H1 (cell line): ENCODE measurements around the gene FAM83F. TPM values are rescaled to one million over a fixed set of nuclear protein-coding genes. Genes with fewer than 3 reads are reported as not detected.

Experiments used
- CTCF ChIA-PET: fragments of 300-600 bp; sonication (Branson Sonifier 250); formaldehyde crosslinking; loops from one replicate; lab custom pipeline; 2021; ENCODE audit not compliant: partially characterized antibody; lab: Charles Lee
- POLR2A ChIA-PET: fragments of 300-600 bp; sonication (Branson Sonifier 250); formaldehyde crosslinking; loops from one replicate; lab custom pipeline; 2021; ENCODE audit warnings: inconsistent platforms; ENCODE audit not compliant: partially characterized antibody; lab: Charles Lee
- DNase-seq, 2 experiments: peaks; one replicate each; pipeline versions ENCODE4 v3.0.0 to v3.0.0-alpha.2; 2010 to 2022; ENCODE audit warnings: low spot score in 2 of 2, low read depth in 1 of 2, mixed read lengths in 1 of 2
- FAIRE-seq: peaks from 2 replicates; lab custom pipeline; 2011; peaks lifted over from hg19 to GRCh38; lab: Jason Lieb, UNC
- H2AFZ ChIP-seq: 2 replicates; pipeline ENCODE4 v1.8.1; 2012; ENCODE audit warnings: low read length, inconsistent platforms
- H2AK5ac ChIP-seq: 2 replicates; pipeline ENCODE4 v1.6.1; 2013; ENCODE audit warnings: low read depth, low read length
- H2BK120ac ChIP-seq: replicated peaks from 2 replicates; pipeline ENCODE3; 2013; ENCODE audit warnings: low read depth, low read length, inconsistent platforms
- H2BK12ac ChIP-seq: 2 replicates; pipeline ENCODE4 v1.6.1; 2013; ENCODE audit warnings: low read depth, low read length
- H2BK15ac ChIP-seq: 2 replicates; pipeline ENCODE4 v1.6.1; 2013; ENCODE audit warnings: low read length
- H2BK20ac ChIP-seq: 2 replicates; pipeline ENCODE4 v1.6.1; 2013; ENCODE audit warnings: low read length
- H2BK5ac ChIP-seq: 2 replicates; pipeline ENCODE4 v1.6.1; 2013; ENCODE audit warnings: low read depth, low read length
- H3K14ac ChIP-seq: 2 replicates; pipeline ENCODE4 v1.6.1; 2013; ENCODE audit warnings: inconsistent platforms; ENCODE audit not compliant: insufficient read length
- H3K18ac ChIP-seq: 2 replicates; pipeline ENCODE4 v1.6.1; 2013; ENCODE audit warnings: low read length; ENCODE audit errors: extremely low read depth
- H3K23ac ChIP-seq: 2 replicates; pipeline ENCODE4 v1.6.1; 2013; ENCODE audit warnings: inconsistent platforms; ENCODE audit not compliant: insufficient read length
- H3K23me2 ChIP-seq: 2 replicates; pipeline ENCODE4 v1.6.1; 2013; ENCODE audit warnings: low read depth, low read length
- H3K27ac ChIP-seq: 2 replicates; pipeline ENCODE4 v1.6.1; 2011; ENCODE audit warnings: low read depth, low read length, inconsistent platforms
- H3K27me3 ChIP-seq, 4 experiments: replicated peaks in 1 of 4; 1 replicate in 1 of 4; 2 replicates in 3 of 4; pipeline versions ENCODE4 v1.6.1 to v1.8.1; 2011 to 2013; ENCODE audit warnings: low read length in 3 of 4, mild to moderate bottlenecking in 3 of 4, inconsistent platforms in 2 of 4, mixed read lengths in 2 of 4, moderate library complexity in 1 of 4; ENCODE audit not compliant: control insufficient read depth in 3 of 4, insufficient read depth in 3 of 4; ENCODE audit errors: extremely low read depth in 1 of 4
- H3K36me3 ChIP-seq, 4 experiments: 2 replicates each; pipeline versions ENCODE4 v1.6.1 to v1.8.1; 2011 to 2013; ENCODE audit warnings: mild to moderate bottlenecking in 4 of 4, low read length in 3 of 4, moderate library complexity in 2 of 4, control low read depth in 1 of 4, inconsistent platforms in 1 of 4; ENCODE audit not compliant: insufficient read depth in 4 of 4, control insufficient read depth in 2 of 4
- H3K4ac ChIP-seq: replicated peaks from 2 replicates; pipeline ENCODE3; 2013; ENCODE audit warnings: low read length, low read depth, mixed read lengths, inconsistent platforms; ENCODE audit not compliant: insufficient read length
- H3K4me1 ChIP-seq, 4 experiments: replicated peaks in 1 of 4; 1 replicate in 1 of 4; 2 replicates in 3 of 4; pipeline versions ENCODE4 v1.6.1 to v1.8.1; 2011 to 2013; ENCODE audit warnings: low read length in 3 of 4, inconsistent platforms in 2 of 4, mixed read lengths in 1 of 4; ENCODE audit not compliant: insufficient read depth in 4 of 4, control insufficient read depth in 3 of 4
- H3K4me2 ChIP-seq, 2 experiments: 2 replicates each; pipeline versions ENCODE4 v1.6.1 to v1.8.1; 2011 to 2013; ENCODE audit warnings: low read depth in 2 of 2, low read length in 2 of 2, control low read depth in 1 of 2, inconsistent platforms in 1 of 2, mild to moderate bottlenecking in 1 of 2; ENCODE audit not compliant: insufficient read depth in 1 of 2
- H3K4me3 ChIP-seq, 4 experiments: fragments of 200-600, 300-600 bp in 1 of 4; sonication (generic), shearing (Covaris generic), sonication (Bioruptor Twin) in 1 of 4; 2 replicates each; pipeline versions ENCODE4 v1.5.1 to v1.8.1; 2011 to 2016; ENCODE audit warnings: low read length in 4 of 4, low read depth in 3 of 4, control low read depth in 2 of 4, inconsistent platforms in 2 of 4, mild to moderate bottlenecking in 2 of 4, mixed read lengths in 1 of 4, moderate library complexity in 1 of 4; ENCODE audit not compliant: insufficient read depth in 2 of 4; ENCODE audit errors: extremely low read depth in 1 of 4
- H3K56ac ChIP-seq: replicated peaks from 2 replicates; pipeline ENCODE3; 2013; ENCODE audit warnings: low read depth, mild to moderate bottlenecking, mixed read lengths, low read length, inconsistent platforms; ENCODE audit not compliant: insufficient read length
- H3K79me1 ChIP-seq: 2 replicates; pipeline ENCODE4 v1.6.1; 2013; ENCODE audit warnings: low read depth, low read length, control low read depth
- H3K79me2 ChIP-seq, 2 experiments: 2 replicates each; pipeline versions ENCODE4 v1.6.1 to v1.8.1; 2012 to 2013; ENCODE audit warnings: low read length in 2 of 2, mild to moderate bottlenecking in 2 of 2, inconsistent platforms in 1 of 2; ENCODE audit not compliant: insufficient read depth in 2 of 2, control insufficient read depth in 1 of 2
- H3K9ac ChIP-seq, 4 experiments: replicated peaks in 1 of 4; 1 replicate in 1 of 4; 2 replicates in 3 of 4; pipeline versions ENCODE4 v1.6.1 to v1.8.1; 2011 to 2013; ENCODE audit warnings: low read depth in 3 of 4, low read length in 3 of 4, control low read depth in 2 of 4, mild to moderate bottlenecking in 2 of 4, moderate library complexity in 2 of 4, inconsistent platforms in 1 of 4; ENCODE audit errors: extremely low read depth in 1 of 4
- H3K9me3 ChIP-seq, 2 experiments: 2 replicates each; pipeline versions ENCODE4 v1.6.1 to v1.8.1; 2012 to 2013; ENCODE audit warnings: mild to moderate bottlenecking in 2 of 2, moderate library complexity in 2 of 2, control low read depth in 1 of 2, inconsistent platforms in 1 of 2, low read depth in 1 of 2, low read length in 1 of 2, mixed read lengths in 1 of 2; ENCODE audit not compliant: insufficient read depth in 2 of 2
- H4K20me1 ChIP-seq, 2 experiments: replicated peaks in 1 of 2; 2 replicates each; pipeline versions ENCODE3 to v1.8.1; 2011 to 2013; ENCODE audit warnings: inconsistent platforms in 2 of 2, low read length in 2 of 2, mild to moderate bottlenecking in 1 of 2; ENCODE audit not compliant: insufficient read depth in 2 of 2, control insufficient read depth in 1 of 2
- H4K5ac ChIP-seq: 2 replicates; pipeline ENCODE4 v1.6.1; 2013; ENCODE audit warnings: low read length, low read depth, mixed read lengths, inconsistent platforms; ENCODE audit not compliant: insufficient read length
- H4K8ac ChIP-seq: 2 replicates; pipeline ENCODE4 v1.8.0; 2013; ENCODE audit warnings: mild to moderate bottlenecking, moderate library complexity, low read length, inconsistent platforms; ENCODE audit not compliant: insufficient read depth; ENCODE audit errors: extremely low read depth
- H4K91ac ChIP-seq: replicated peaks from 2 replicates; pipeline ENCODE3; 2013; ENCODE audit warnings: low read length, mixed read lengths, inconsistent platforms; ENCODE audit not compliant: insufficient read length
- BACH1 ChIP-seq: IDR thresholded peaks from 2 replicates; pipeline ENCODE4 v1.6.1; 2012; ENCODE audit warnings: low read length, improper control_type of control experiment
- CHD2 ChIP-seq: IDR thresholded peaks from 2 replicates; pipeline ENCODE4 v1.6.1; 2012; ENCODE audit warnings: low read length, improper control_type of control experiment
- JUN ChIP-seq: IDR thresholded peaks from 2 replicates; pipeline ENCODE4 v1.6.1; 2011; ENCODE audit warnings: low read depth, mild to moderate bottlenecking, improper control_type of control experiment, low read length
- SIN3A ChIP-seq, 2 experiments: IDR thresholded peaks in 1 of 2; conservative IDR thresholded peaks in 1 of 2; 2 replicates each; pipeline ENCODE4 v1.6.1; 2011 to 2012; ENCODE audit warnings: low read length in 2 of 2, improper control_type of control experiment in 1 of 2, low read depth in 1 of 2, mild to moderate bottlenecking in 1 of 2
- SP1 ChIP-seq: IDR thresholded peaks from 2 replicates; pipeline ENCODE4 v1.6.1; 2011; ENCODE audit warnings: low read depth, low read length
- SP4 ChIP-seq: IDR thresholded peaks from 2 replicates; pipeline ENCODE4 v1.6.1; 2012; ENCODE audit warnings: low read length, inconsistent platforms
- TBP ChIP-seq: IDR thresholded peaks from 2 replicates; pipeline ENCODE4 v1.6.1; 2011; ENCODE audit warnings: low read depth, low read length, improper control_type of control experiment
- WGBS, 2 experiments: shearing (Covaris generic) in 1 of 2; methylation state at CpG; one replicate each; pipeline versions ENCODE4 v1.1.6 to v1.1.7; 2013 to 2015; ENCODE audit warnings: low lambda C conversion rate in 2 of 2, mixed read lengths in 2 of 2, inconsistent platforms in 1 of 2, low coverage in 1 of 2, missing lambda C conversion rate in 1 of 2; ENCODE audit not compliant: insufficient replicate concordance in 2 of 2, insufficient coverage in 1 of 2, insufficient read length in 1 of 2; ENCODE audit errors: extremely low coverage in 1 of 2, missing lambda C conversion rate in 1 of 2; 5-methylcytosine and 5-hydroxymethylcytosine counted together
- polyA plus RNA-seq, 7 experiments: library from polyadenylated mRNA; depleted of rRNA in 3 of 7; stranded (reverse) in 5 of 7; unstranded in 2 of 7; fragments of >200 nt in 5 of 7; fragments of 200-250 nt in 2 of 7; gene quantifications; 1 replicate in 5 of 7; 2 replicates in 1 of 7; 4 replicates in 1 of 7; pipeline versions ENCODE4 v1.2.1 to v1.2.3, GENCODE V29; 2011 to 2013; ENCODE audit warnings: missing spikeins in 2 of 7, mixed read lengths in 2 of 7
- total RNA-seq: library from RNA; stranded (reverse); fragmentation: NEBNext Ultra II Directional; extraction: Animal tissue kit (Norgen Biotek cat#: 25700); gene quantifications from 2 replicates; pipeline ENCODE4 v1.2.1, GENCODE V29; 2021

The FAM83F gene
- total and polyA plus RNA-seq, 2 of the 8 experiments (the other 6 are each of a cell fraction or from before 2014, with no cell fraction given), result 8.6 to 18.9 TPM

- Histone ChIP-seq H3K56ac (no peak overlapping the region), H4K91ac (peak overlapping the region; percentile 61), H3K14ac (no peak overlapping the region), H2AFZ (no peak overlapping the region), H3K4ac (no peak overlapping the region), H3K23ac (no peak overlapping the region), H3K79me2 (peaks cover under 1 to 48% of the 10 kb centered on the region in 2 experiments), H2BK12ac (peak overlapping the region; percentile 60), H3K23me2 (peaks cover 8% of the 10 kb centered on the region; the same call in 1 of the 2 replicates), H2BK15ac (peak overlapping the region; percentile 19; the same call in 1 of the 2 replicates), H2BK5ac (peak overlapping the region; percentile 57; the same call in 1 of the 2 replicates), H3K36me3 (no peaks in the 10 kb centered on the region), H4K8ac (no peak overlapping the region), H2AK5ac (peak overlapping the region; percentile 41; the same call in 1 of the 2 replicates), H3K4me3 (peak overlapping the region in 2 of 4 experiments; percentile 7 to 30; a peak in 1 of 8 replicates), H3K27me3 (peaks cover 0 to 19% (median 13%) of the 10 kb centered on the region in 4 experiments; a peak in 6 of 7 replicates), H2BK20ac (0 out of 2 replicates have a peak overlapping the region, but pooled peaks have one; percentile 19), H3K79me1 (peaks cover 6% of the 10 kb centered on the region; the same call in 1 of the 2 replicates), H3K9me3 (no peaks in the 10 kb centered on the region), H3K9ac (no peak overlapping the region), H3K4me1 (peaks cover 26 to 53% (median 42%) of the 10 kb centered on the region in 4 experiments), H3K4me2 (peak overlapping the region in 1 of 2 experiments; percentile 80; a peak in 1 of 4 replicates), H4K5ac (peak overlapping the region; percentile 55), H3K18ac (peak overlapping the region; percentile 76), H2BK120ac (peak overlapping the region; percentile 31), H3K27ac (peak overlapping the region; percentile 2; the same call in 1 of the 2 replicates), H4K20me1 (peaks cover 0 to 3% of the 10 kb centered on the region in 2 experiments)
- FAIRE-seq (no peak), DNase-seq (no peak)
- POLR2A ChIA-PET, result interaction anchor here (0.9 to 6.5 kb wide), 9 partner anchors 9 to 81 kb away, joined by 3 to 44 read pairs (median 3); no protein-coding TSS in a partner anchor
- 76% methylated on average over 3 of the region's 3 CpGs; no CpG with 5 or more reads in 1 of the 2 experiments for WGBS, 2 experiments
- CTCF ChIA-PET, result interaction anchor here (0.9 to 7.0 kb wide), 5 partner anchors 12 to 65 kb away, joined by 4 to 35 read pairs (median 7); no protein-coding TSS in a partner anchor
- TF ChIP-seq CHD2 (no peak), BACH1 (no peak), SP4 (no peak), TBP (no peak), SP1 (no peak), SIN3A (conservative IDR thresholded peaks at IDR 0.05 in 1 of 2, IDR thresholded peaks at IDR 0.05 in 1 of 2; ENCODE audit: low read depth in 1 of 2, low read length in 2 of 2) (no peak), JUN (no peak)
These were observed 2.7 kb downstream of the FAM83F start for GRCh38 chr22:39997421-39997820.
